WI38 (cell line): ENCODE results near the gene BPIFB2.
"Not testable (repeated sequence)": the region's sequence is repeated elsewhere in the genome, so short reads cannot be mapped to it uniquely, and the experiment has no call there.

Experiments
- H3K4me3 ChIP-seq: 2 replicates; pipeline ENCODE4 v1.5.1; 2011; ENCODE audit warnings: low read depth, mild to moderate bottlenecking, control low read depth, low read length
- CTCF ChIP-seq: IDR thresholded peaks from 2 replicates; pipeline ENCODE4 v1.5.1; 2012; ENCODE audit warnings: low read depth, mild to moderate bottlenecking, control low read depth, low read length

BPIFB2 gene

DNA sequence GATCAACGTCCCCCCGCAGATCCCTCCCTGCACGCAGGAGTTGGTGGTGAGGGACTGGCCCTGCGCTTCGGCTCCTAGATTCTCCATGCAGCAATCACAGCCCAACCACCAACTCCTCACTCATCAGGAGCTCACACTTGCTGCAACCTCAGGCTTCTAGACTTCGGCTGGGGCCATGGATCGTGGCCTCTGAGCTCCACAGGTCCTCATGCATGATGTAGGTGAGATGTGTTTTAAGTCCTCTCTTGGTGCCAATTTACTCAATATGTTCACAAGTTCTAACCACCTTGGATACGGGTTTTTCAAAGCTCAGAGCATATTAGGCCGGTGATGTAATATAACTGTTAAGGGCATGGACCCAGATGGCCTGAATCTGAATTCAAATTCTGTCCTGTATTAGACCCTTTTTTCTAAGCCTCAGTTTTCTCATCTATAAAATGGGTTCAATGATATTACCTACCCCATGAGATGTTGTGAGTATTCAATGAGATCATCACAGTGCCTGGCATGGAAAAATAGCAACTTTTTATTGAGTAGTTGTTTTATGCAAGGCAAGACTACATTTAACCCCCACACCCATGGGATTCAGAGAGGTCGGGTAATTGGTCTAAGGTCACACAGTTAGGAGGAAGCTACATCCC, 34.3 kb upstream of the BPIFB2 start:
- H3K4me3 ChIP-seq, result no peak overlapping the region
- no peak for TF ChIP-seq CTCF

GRCh38 chr20:32974204-32975064, 33.1 kb upstream of the BPIFB2 start:
- not testable (repeated sequence) for H3K4me3 ChIP-seq

DNA sequence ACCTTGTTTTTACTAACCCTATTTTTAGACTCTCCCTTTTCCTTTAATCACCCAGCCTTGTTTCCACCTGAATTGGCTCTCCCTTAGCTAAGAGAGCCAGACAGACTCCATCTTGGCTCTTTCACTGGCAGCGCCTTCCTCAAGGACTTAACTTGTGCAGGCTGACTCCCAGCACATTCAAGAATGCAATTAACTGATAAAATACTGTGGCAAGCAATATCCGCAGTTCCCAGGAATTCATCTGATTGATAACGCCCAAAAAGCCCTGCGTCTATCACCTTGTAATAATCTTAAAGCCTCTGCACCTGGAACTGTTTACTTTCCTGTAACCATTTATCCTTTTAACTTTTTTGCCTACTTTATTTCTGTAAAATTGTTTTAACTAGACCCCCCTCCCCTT, 32.4 kb upstream of the BPIFB2 start:
- H3K4me3 ChIP-seq, result not testable (repeated sequence)

DNA sequence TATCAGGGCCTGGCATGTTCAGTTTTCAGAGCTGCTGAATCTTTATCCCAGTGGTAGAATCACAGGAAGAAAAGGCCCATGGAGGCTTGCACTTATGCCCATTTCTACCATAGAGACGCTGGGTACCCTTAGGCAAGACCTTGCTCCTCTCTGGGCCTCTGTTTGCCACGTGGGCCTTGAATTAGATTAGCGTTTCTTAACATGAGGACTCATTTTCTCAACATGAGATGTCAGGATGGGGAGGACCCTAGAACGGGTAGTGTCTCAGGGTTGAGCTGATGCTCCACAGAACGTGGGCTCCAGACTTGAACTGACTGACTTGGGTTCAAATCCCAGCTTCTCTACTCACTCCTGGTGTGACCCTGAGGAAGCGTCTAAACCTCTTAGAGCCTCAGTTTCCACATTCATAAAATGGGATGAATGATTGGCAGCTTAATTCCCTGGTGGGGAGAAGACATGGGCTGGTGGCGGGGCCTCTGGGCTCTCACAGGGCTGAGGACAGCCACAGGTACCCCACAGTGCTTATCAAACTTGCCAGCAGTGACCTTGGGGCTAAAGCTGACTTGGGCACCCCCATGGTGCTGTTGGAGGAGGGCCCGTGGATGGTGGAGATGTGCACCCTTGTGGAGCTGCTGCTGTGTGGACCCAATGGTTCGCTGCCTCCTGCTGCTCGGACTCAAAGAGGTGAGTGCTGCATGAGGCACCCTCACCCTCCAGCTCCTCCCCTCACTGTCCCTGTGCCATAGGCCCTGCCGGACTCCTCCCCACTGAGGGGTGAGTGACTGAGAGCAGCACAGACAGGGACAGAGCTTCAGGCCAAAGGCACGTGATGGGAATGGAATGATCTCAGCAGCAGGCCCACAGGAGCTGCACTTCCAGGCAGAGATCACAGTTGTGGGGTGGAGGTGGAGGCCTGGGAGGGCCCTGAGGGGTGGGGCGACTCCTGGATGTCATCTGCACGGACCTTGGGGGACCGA, 31.5 kb upstream of the BPIFB2 start:
- H3K4me3 ChIP-seq, result no peak overlapping the region
- TF ChIP-seq CTCF, result no peak

GRCh38 chr20:32976746-32977145, 30.8 kb upstream of the BPIFB2 start:
- TF ChIP-seq CTCF, result no peak
- no peak overlapping the region for H3K4me3 ChIP-seq

DNA sequence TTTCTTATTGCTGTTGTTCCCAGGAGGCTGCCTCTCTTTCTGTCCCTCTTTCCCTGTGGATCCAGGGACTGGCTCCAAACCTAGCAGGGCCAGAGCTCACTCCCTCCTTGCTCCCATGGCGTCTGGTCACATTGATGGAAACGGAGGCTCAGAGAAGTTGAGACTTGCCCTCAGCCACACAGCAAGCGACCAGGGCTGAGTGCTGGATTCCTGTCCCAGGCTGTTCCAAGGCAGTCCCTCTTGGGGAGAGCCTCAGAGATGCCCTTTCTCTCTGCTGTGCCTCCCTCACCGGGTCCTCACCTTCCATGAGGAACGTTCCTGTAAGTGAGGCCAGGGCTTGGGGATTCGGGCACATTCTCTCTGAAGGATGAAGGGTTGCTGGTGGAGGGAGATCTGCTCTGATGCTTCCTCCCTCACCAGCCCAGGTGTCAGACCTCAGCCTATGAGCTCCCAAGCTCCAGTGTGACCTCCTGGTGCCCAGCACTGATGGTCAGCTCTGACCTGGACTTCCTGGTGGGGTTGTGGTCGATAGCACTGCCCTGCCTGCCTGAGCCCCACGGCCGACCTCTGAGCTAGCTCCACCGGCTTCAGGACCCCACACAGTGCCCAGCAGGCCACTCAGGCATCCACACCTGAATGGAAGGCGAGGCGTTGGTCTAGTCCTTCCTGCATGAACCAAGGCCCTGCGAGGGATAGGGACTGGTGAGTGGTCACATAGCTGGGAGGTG, 30.1 kb upstream of the BPIFB2 start:
- no peak for TF ChIP-seq CTCF
- no peak overlapping the region for H3K4me3 ChIP-seq

DNA sequence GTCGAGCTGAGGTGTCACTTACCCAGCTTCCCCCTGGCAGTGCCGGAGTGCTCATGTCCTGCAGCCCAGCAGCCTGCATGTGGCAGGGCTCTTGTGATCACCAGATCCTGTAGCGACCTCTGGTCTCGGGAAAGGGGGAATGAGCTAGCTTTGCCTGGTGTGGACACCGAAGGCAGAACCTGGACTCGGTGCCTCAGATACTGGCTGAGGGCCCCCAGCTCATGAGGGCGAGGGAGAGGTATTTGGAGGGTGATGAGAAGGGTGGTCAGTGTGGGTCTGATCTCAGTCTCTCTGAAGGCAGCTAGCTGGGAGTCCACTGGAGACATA, 29.5 kb upstream of the BPIFB2 start:
- no peak for TF ChIP-seq CTCF

More for the DNA sequence above, 29.5 kb upstream of the BPIFB2 start:
- no peak overlapping the region for H3K4me3 ChIP-seq
